ENCODE results near the gene SLC22A23.

Gene SLC22A23

DNA sequence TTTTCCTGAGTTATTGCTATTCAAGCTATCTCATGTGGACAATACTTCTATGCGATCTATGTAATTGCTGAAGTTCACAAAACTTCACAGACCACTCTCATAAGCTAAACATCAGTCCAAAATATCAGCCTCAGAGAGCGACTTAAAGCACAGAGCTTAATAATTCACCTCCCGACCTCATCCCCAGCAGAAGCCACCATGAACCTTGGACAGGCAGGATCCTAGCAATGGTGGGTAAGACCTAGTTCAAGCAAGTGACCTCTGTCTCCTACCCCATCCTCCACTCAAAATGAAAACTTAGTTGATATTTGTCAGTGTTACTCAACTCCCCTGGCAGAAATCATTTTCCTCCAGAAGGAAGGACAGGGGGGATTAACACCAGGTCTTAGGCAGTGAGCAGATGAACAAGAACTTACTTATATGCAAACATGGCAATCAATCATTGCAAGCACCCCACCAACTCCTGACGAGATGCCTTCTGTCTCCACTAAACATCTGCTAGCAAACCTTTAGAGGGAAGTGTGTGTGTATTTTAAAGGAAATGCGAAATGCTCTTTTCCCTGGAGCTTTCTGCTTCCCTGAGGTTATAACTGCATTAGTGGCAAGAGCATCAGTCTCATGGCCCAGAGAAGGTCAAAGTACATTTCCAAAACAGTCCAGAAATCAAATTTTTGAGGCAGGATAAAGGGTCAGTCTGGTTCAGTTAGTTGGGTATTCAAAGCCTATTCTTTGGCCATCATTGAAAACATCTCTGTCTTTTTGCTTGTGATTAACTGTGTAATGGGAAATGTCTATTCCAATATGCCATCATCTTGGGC lies 90.0 kb downstream of the SLC22A23 start:
- no peak for DNase-seq

DNA sequence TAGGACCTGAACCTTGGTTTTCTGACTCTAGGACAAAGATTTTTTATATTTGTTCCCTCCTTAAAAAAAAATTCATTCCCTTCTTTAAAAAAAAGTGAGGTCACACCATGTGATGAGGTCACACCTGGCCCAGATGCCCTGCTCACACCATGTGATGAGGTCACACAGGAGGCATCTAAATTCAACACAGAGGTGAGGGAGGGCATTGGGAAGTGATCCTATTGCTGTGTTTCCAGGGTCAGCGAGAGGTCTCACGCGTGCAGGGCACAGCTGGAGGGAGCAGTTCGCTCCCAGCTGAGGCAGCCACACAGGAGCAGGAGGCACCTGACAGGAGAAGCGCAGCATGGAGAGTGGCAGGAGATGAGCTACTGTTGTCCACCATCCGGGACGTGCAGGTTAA lies 92.5 kb downstream of the SLC22A23 start:
- no peak for DNase-seq

DNA sequence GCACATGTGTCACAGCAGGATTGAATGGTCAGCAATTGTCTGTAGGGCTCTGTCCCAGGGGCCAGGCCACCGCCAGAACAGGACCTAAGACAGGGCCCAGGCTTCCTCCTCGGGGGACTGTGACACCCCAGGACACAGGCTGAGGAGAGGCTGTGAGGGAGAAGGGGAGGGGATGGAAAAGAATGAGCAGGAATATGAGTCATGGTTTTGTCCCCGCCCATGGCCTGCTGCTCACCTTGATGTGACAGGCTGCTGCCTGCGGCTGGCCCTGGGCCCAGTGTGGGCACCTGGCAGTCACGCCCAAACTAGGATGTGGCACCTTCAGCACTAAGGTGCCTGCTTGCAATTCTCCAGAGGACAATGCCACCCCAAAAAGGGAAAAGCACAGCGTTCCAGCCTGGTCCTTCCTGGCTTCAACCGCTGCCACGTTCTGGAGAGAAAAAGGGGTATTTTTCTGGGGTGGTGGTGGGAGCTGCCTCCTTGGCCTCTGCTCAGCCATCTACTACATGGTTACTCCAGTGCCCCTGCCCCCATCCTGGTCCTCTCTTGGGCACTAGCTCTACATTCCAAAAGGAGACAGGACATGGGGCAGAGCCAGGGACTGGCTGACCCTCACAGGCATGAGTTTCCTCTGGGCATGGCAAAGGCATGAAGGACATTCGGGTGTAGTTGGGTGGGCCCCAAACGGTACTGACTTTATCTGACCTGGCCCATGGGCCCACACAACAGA lies 93.4 kb downstream of the SLC22A23 start:
- DNase-seq: no peak

DNA sequence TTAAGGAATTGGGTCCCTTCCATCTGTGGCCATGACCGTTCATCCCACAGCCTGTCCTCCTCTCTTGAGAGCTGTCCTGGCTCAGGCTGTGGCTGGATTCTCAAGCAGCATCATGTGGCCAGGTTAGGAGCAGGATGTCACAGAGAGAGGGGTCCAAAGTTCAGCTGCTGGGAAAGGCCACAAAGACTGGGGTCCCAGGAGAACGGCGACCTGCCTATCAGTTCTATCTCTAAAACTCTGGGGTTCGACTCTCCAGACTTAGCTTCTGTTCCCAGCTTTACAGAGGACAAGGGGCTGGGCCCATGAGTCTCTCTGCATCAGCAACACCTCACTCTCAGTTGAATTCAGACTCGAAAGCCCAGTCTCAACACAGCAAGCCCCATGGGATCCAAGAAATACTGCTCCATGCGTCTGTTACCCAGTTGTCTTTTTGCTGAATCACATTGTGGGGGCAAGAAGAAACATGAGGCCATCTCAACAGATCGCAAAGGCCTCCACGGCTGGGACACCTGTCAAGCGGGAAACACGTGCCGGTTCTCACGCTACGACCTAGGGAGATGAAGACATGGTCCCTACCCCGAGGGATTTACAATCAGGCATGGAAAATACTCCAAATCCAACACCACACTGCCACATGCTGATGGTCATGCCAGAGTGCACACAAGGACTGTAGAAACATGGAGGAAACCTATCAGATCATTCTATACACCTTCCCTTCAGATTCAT lies 95.4 kb downstream of the SLC22A23 start:
- no peak for DNase-seq

DNA sequence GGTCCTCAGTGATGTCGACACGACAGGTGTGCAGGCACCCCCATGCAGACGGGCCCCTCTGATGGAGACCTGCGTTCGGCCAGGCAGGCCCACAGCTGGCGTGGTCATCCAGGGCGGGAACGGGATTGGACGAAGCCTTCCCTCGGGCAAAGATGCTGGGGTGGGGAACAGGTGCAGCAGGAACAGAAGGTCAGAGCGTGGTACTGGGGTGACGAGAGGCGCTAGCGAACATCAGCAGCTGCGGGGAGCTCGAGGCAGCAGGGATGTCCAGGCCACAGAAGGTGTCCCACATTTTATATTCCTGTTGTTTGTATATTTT lies 96.2 kb downstream of the SLC22A23 start:
- no peak for DNase-seq

DNA sequence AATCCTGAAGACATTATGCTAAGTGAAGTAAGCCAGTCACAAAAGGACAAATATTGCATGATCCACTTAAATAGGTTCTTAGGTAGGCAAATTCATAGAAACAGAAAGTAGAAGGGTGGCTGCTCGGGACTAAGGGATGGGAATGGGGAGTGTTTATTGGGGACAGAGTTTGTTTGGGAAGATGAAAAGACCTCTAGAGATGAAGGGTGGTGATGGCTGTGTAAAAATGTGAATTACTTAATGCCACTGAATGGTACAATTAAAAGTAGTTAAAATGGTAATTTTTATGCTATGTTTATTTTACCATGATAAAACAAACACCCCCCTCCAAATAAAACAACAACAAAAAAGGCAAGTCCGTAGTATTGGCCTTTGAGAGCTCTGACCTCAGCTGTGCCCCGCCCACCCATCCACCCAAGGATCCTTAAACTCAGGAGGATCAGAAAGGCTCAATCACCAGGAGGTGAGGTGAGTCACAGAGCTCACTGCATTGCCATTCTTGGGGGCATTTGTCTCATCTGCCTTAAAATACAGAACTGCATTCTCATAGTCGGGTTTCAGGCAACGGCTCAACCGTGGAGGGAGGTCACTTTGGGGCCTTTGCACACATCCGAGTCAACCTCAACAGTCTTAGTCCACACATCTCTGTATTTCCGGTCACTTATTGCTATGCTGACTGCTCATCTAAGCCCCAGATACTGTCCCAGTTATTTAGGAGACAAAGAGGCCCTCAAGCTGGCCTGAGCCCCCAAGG lies 96.7 kb downstream of the SLC22A23 start:
- DNase-seq: no peak

DNA sequence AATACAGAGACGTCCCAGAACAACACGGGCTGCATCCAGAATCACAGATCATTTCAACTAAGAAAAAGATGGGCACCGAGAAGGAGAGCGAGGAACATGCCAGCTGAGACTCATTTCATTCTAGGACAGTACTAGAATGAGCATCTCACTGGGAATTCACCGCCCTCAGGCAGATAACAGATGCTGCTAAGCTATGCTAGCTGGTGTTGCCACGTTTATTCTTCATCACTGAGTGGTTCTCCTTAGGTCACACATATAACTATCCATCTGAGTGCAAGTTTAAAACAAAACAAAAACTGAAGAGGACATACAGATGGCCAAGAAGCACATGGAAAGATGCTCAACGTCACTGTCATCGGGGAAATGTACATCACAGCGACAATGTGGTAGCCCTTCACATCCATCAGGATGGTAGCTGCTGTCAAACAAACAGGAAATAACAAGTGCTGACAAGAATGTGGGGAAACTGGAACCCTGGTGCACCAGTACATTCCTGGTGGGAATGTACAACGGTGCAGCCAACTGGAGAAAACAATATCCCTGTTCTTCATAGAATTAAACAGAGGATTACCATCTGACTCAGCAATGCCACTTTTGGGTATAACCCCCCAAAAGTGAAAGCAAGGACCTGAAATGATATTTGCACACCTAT lies 97.6 kb downstream of the SLC22A23 start:
- DNase-seq: no peak

DNA sequence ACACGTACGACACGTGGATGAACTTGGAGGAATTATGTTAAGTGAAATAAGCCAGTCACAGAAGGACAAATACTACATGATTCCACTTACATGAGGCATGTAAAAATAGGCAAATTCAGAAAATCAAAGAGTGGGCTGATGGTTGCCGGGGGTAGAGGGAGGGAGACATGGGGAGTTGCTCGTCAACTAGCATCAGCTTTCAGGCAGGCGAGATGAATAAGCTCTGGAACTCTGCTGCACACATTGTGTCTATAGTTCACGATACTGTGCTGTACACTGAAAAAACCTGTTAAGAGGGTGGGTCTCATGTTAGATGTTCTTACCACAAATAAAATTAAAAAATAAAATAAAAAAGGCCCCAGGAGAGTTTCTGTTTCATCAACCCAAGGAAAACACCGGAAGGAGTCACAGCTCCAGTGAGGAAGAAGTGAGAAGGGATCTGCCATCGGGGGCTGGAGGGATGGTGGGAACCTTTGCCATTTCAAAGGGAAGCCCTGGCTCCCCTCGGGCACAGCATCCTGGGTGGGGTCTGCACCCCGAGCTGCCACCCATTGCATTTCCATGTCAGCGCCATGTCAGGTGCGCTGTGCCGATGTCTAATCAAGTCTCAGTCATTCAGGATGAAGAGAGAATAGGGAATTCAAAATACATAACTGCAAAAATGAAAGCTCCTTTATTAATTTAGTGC lies 98.3 kb downstream of the SLC22A23 start:
- no peak for DNase-seq

DNA sequence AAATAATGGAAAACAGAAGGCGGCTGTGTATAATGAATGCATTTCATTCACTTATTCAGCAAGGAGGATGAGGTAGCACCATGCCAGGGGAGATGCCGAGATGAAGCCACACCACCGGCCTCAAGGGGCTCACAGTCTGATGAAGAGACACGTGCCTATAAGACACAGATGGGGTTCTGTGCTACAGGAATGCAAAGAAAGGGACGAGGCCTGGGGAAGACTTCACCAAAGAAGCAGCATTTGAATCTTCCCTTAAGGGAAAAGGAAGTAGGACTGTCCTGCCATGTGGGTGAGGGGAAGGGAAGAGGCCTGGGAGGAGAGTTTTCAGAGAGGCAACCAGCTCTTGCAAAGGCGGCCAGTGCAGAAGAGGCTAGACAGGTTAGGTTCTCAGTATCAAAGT lies 99.2 kb downstream of the SLC22A23 start:
- no peak for DNase-seq

DNA sequence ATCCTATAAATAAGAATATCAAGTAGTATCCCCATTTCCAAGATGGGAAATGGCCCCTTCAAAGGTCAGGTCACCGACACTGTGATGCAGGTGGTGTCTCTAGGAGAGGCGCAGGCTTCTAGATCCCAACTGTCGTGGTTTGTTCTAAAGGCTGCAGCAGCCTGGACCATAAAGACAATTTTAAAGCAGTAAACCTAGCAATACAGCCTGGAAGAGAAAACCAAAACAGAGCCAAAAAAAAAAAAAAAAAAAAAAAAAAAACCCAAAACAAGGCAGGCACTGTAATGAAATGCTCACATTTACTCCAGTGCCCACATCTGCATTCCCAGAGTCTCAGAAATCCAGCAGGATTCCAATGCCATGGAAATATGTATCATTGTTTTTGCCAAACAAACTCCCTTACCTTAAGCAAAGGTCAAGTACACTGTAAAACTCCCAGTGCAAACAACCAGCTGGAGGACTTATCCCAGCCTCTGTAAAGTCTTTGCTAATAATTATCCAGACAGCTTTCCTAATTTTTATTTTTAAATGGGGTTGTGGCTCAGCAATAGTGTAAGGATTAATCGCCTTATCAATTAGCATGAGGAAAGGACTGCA lies 99.9 kb downstream of the SLC22A23 start:
- no peak for DNase-seq

DNA sequence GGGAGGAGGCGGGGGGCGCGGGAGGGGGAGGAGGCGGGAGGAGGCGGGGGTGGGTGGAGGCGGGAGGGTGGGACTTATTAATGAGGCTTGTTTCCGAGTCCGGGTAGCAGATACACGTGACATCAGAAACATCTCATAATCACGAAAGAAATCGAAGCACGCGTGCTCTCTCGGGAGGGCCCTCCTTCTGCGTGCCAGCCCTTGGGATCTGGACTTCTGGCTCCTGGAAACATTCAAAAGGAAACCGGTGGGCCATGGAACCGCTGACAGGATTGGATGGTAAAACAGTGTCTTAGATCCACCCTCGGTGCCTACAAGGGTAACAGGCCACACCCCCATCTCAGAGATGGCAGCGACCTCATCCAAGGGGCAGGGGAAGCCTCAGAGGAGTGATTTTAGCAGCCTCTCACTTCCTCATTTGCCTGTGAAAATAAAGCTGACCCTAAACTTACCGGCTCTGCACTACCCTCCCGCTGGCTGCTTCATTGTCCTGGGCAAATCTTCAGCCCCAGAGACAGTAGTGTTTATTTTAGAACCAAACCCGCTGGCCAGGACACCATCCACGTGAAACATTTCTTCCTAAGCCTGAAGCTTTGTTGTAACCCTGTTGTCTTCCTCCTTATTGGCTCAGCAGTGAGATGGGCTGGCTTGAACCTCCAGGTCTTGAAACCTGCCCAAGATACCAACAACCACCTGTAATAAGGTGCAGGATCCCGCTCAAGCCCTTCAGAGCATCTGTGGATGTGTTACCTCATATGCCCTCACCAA lies 100.6 kb downstream of the SLC22A23 start:
- DNase-seq: peak; percentile 39

DNA sequence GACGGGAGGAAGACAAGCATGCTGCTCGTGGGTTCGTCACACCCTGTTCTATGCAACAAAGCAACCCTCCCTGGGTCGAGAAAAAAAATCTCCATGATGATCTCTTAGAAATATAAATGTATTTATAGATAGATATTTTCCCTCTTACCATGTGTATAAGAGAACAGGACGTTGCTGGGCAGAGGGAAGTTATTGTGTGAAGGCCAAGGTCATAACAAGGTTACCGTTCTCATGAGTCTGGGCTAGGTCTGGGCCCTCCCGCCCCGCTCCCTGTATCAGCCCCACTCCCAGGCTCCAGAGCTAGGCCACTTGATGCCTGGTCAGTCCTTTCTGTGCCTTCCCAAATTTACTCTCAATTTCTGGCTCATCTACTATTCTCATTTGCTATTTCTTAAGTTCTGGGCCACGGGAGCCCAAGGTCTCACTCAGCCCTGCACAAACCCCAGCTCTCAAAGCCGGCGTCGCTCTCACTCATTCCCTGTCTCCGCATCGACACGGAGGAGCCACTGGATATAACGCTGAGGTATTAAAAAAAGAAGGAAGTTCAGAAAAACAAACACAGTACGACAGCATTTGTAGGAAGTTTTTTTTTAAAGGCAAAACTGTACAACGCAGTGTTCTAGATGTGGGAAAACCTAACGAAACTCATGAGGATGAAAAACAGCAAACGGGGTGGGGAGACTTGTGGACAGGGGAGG lies 101.3 kb downstream of the SLC22A23 start:
- peak; percentile 10 for DNase-seq

DNA sequence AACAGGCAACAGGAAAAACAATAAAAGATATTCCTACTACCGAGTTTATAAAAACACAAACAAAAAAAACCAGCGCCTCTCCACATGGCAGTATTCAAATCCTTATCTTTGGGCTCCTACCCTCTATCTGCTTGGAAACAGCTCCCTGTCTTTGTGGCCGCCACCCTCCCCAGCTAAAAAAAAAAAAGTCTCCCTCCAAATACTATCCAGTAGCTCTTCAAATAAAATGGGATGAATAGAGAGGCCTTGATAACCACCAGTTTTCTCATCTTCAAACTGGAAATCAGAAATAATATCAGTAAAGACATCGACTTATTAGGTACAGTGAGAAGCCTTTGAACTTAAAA lies 101.9 kb downstream of the SLC22A23 start:
- no peak for DNase-seq

DNA sequence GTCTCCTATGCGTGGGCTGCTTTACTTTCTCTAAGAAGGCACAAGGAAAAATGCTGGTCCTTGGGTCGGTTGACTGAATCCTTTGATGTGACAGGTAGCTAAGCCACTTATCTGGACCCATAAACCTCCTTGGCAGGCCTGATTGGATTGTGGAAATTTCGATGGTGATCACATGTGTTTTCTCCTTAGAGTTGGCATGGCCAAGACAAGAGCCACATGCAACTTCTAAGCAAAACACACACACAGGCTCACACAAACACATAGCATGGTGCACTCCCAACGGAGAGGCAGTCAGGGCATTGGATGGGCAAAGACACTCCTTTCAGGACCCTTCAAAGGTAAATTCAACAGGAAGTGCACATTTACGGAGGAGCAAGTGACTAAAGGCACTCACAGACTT lies 102.9 kb downstream of the SLC22A23 start:
- no peak for DNase-seq

DNA sequence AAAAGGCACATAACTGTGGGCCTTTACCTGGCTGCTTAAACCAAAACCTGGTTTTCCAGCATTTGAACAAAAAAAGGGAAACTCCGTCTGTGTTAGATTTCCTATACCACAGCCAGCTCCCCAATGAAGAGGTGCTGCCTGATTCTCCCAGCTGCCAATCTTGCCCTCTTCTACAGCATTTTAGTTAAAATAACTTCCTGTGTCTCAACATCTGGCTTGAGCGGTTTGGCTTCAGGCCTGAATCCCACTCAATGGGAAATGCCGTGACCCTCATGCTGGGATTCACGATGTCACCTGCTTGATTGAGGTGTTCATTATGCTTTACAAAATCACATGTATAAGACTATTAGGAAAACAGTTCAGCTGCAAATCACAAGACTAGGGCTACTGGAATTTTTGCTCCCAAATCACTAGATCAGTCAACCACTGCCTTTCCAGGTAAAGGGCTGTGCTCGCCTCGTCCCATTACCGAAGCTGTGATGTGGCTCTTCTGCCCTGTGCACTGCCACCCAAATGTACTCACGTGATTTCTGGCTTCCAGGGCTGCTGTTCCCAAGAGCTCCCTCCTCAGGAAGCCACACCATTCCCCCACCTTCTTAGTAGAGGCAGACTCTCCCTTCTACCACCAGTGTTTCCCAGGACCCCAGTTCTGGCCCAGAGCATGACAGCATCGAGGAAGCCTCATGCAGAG lies 103.5 kb downstream of the SLC22A23 start:
- DNase-seq: no peak

DNA sequence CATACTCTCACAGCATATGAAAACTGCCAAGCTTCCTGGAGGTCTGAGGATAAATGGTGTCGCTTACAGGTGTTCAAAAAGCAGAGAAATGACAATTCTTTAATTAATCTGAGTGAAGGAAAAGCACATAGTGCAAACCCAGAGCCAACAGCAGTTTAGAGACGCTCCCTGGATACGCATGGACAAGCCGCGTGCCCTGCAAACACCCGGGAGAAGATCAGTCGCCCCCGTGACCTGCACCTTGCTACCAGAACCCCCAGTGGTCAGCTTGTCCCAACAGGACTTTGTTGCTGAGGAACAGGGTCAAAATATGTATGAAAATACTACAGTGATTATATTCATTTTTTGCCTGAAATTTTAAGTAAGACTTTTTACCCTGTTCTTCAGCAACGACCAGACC lies 104.2 kb downstream of the SLC22A23 start:
- no peak for DNase-seq

DNA sequence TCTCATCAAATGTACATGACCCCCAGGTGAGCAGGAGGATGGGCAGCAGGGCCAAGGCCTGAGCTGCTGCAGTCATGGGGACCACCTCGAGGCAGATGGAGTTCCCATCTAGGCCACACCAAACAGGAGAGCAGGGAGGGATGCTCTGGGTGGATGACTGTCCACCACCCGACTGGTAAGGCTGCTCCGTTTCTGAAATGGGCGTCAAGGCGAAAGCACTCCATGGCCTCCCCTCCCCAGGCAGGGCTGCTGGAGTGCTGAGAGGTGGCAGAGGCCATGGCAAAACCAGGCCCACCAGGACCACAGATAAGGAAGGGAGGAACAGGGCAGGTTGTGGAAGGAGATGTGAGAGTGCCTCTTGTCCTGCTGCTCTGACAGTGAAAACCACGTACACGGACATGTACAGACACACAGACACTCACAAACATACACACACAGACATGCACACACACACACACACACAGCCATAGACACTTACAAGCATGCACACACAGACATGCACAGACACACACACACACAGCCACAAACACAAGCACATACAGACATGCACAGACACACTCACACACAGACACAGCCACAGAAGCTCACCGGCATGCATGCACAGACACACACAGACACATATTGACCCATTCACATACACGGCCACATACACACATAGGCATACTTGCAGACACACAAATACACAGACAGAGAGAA lies 104.9 kb downstream of the SLC22A23 start:
- no peak for DNase-seq

DNA sequence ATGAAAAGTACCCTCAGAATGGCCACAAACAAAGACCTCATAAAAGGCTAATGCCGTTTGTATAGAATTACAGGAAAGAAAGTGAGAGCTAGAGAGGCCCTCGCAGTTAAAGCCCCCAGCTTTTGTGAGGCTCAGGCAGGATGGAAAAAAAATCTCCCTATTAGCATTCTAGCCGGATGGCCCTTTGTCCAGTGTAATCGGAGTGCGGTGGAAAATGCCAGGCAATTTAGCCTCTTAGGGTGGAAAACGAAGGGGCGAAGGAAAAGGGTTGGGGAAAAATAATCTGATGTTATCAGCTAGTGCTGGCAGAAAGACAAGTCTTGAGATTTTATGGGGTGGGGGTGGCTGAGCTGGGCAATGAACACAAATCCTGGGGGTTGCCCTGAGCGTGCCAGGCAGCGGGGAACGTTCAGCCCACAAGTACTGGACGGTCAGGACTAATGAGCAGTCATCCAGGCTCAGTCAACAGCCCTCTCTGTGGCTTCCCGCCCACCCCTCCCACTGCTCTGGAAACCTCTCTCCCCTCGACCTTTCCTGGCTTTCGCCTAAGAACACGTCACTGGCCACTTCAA lies 105.7 kb downstream of the SLC22A23 start:
- DNase-seq: no peak
